Neural cell (in vitro differentiated cells): Measurements from ENCODE around the gene TBX5. TPM values are rescaled to one million over a fixed set of nuclear protein-coding genes. Genes with fewer than 3 reads are reported as not detected.

Experiments
- H2AFZ ChIP-seq: fragments of 200-600, 300-800 bp; sonication (generic), shearing (Covaris generic); 2 replicates; pipeline ENCODE4 v1.6.0; 2014; ENCODE audit warnings: low read depth, mild to moderate bottlenecking, antibody characterized with exemption, low read length, moderate library complexity
- H3F3A ChIP-seq: fragments of 200-600 bp; shearing (Covaris generic); 2 replicates; pipeline ENCODE4 v1.6.1; 2016; ENCODE audit warnings: mild to moderate bottlenecking, moderate library complexity, mixed read lengths, antibody characterized with exemption, low read length; ENCODE audit not compliant: insufficient read depth, poor library complexity, severe bottlenecking
- H3K27ac ChIP-seq: fragments of 200-600, 300-800 bp; sonication (generic), shearing (Covaris generic); 2 replicates; pipeline ENCODE4 v1.5.1; 2014; ENCODE audit warnings: mild to moderate bottlenecking, low read length, moderate library complexity
- H3K27me3 ChIP-seq: fragments of 300-800, 200-600 bp; sonication (generic), shearing (Covaris generic); 2 replicates; pipeline ENCODE4 v1.6.0; 2014; ENCODE audit warnings: mild to moderate bottlenecking, low read depth, low read length, moderate library complexity; ENCODE audit not compliant: insufficient read depth
- H3K36me3 ChIP-seq: fragments of 300-800, 200-600 bp; sonication (generic), shearing (Covaris generic); 2 replicates; pipeline ENCODE4 v1.5.1; 2014; ENCODE audit warnings: mild to moderate bottlenecking, antibody characterized with exemption, low read length, moderate library complexity; ENCODE audit not compliant: insufficient read depth
- H3K4me2 ChIP-seq: fragments of 300-800, 200-600 bp; sonication (generic), shearing (Covaris generic); 2 replicates; pipeline ENCODE4 v1.6.0; 2014; ENCODE audit warnings: mild to moderate bottlenecking, low read length
- H3K4me3 ChIP-seq: fragments of 300-800, 200-600 bp; sonication (generic), shearing (Covaris generic); 2 replicates; pipeline ENCODE4 v1.5.1; 2014; ENCODE audit warnings: mild to moderate bottlenecking, low read length, moderate library complexity
- H3K79me2 ChIP-seq: fragments of 200-600 bp; shearing (Covaris generic); replicated peaks from 2 replicates; pipeline ENCODE4 v1.6.0; 2014; ENCODE audit warnings: mild to moderate bottlenecking, low read length, moderate library complexity; ENCODE audit not compliant: insufficient read depth
- H3K9ac ChIP-seq: fragments of 300-800, 200-600 bp; sonication (generic), shearing (Covaris generic); 2 replicates; pipeline ENCODE4 v1.6.1; 2016; ENCODE audit warnings: mild to moderate bottlenecking, low read length, mixed read lengths
- H3K9me2 ChIP-seq: fragments of 200-600 bp; shearing (Covaris generic); 2 replicates; pipeline ENCODE4 v1.6.1; 2016; ENCODE audit warnings: mild to moderate bottlenecking, low read length, mixed read lengths; ENCODE audit not compliant: insufficient read depth
- H3K9me3 ChIP-seq: fragments of 200-600, 300-800 bp; sonication (generic), shearing (Covaris generic); 2 replicates; pipeline ENCODE4 v1.6.1; 2016; ENCODE audit warnings: mild to moderate bottlenecking, mixed run types, low read length, moderate library complexity, mixed read lengths
- H4K20me1 ChIP-seq: fragments of 200-600 bp; shearing (Covaris generic); 2 replicates; pipeline ENCODE4 v1.6.1; 2016; ENCODE audit warnings: mild to moderate bottlenecking, mixed run types; ENCODE audit not compliant: insufficient read depth
- CTCF ChIP-seq: fragments of 450-650 bp; IDR thresholded peaks from 2 replicates; pipeline ENCODE4 v1.5.1; 2014; ENCODE audit warnings: antibody characterized with exemption, mild to moderate bottlenecking, moderate library complexity; ENCODE audit not compliant: poor library complexity, severe bottlenecking
- EP300 ChIP-seq: fragments of 450-650 bp; conservative IDR thresholded peaks from 2 replicates; pipeline ENCODE4 v1.6.1; 2014; ENCODE audit warnings: antibody characterized with exemption, mild to moderate bottlenecking, moderate library complexity; ENCODE audit not compliant: poor library complexity, severe bottlenecking
- EZH2 ChIP-seq: fragments of 200-600, 300-800 bp; shearing (Covaris generic), sonication (generic); IDR thresholded peaks from 2 replicates; pipeline ENCODE4 v1.6.1; 2014; ENCODE audit warnings: antibody characterized with exemption, low read length, borderline replicate concordance, mild to moderate bottlenecking; ENCODE audit not compliant: insufficient read depth, poor library complexity, severe bottlenecking
- MXI1 ChIP-seq: fragments of 450-650 bp; conservative IDR thresholded peaks from 2 replicates; pipeline ENCODE4 v1.6.1; 2014; ENCODE audit warnings: antibody characterized with exemption, mild to moderate bottlenecking; ENCODE audit not compliant: poor library complexity, severe bottlenecking
- POLR2AphosphoS5 ChIP-seq: IDR thresholded peaks from 2 replicates; pipeline ENCODE4 v1.6.1; 2012
- RAD21 ChIP-seq: fragments of 450-650 bp; conservative IDR thresholded peaks from 2 replicates; pipeline ENCODE4 v1.6.1; 2014; ENCODE audit warnings: antibody characterized with exemption, mild to moderate bottlenecking, moderate library complexity
- REST ChIP-seq: IDR thresholded peaks from 2 replicates; pipeline ENCODE4 v1.6.1; 2012; ENCODE audit warnings: borderline replicate concordance
- SMC3 ChIP-seq: fragments of 450-650 bp; conservative IDR thresholded peaks from 2 replicates; pipeline ENCODE4 v1.6.1; 2014; ENCODE audit warnings: antibody characterized with exemption, mild to moderate bottlenecking, moderate library complexity; ENCODE audit not compliant: poor library complexity
- TAF1 ChIP-seq: IDR thresholded peaks from 2 replicates; pipeline ENCODE4 v1.6.1; 2012; ENCODE audit warnings: low read depth
- polyA plus RNA-seq: library from polyadenylated mRNA; depleted of rRNA; stranded (reverse); fragments of >200 nt; gene quantifications from 2 replicates; pipeline ENCODE4 v1.2.3, GENCODE V29; 2014

Gene TBX5
- polyA plus RNA-seq, 1 donor from 2014 or later: not detected

GRCh38 chr12:114411071-114411837 is 5.3 kb upstream of the TBX5 start:
- no peak overlapping the region for H3K27ac ChIP-seq
- no peak overlapping the region for H3K9ac ChIP-seq
- H2AFZ ChIP-seq: no peak overlapping the region
- no peaks in the 10 kb centered on the region for H3K79me2 ChIP-seq
- TF ChIP-seq MXI1 (no peak), EP300 (no peak), EZH2 (no peak), CTCF (no peak), POLR2AphosphoS5 (no peak)
- H3K36me3 ChIP-seq: no peaks in the 10 kb centered on the region
- no peaks in the 10 kb centered on the region for H3F3A ChIP-seq
- no peak overlapping the region for H3K4me3 ChIP-seq
- no peaks in the 10 kb centered on the region for H3K9me2 ChIP-seq
- no peaks in the 10 kb centered on the region for H4K20me1 ChIP-seq
- peaks cover 100% of the 10 kb centered on the region for H3K27me3 ChIP-seq
- no peak overlapping the region for H3K4me2 ChIP-seq
- H3K9me3 ChIP-seq: peaks cover 4% of the 10 kb centered on the region

- TF ChIP-seq RAD21 (no peak), MXI1 (no peak), EP300 (no peak), CTCF (no peak), EZH2 (no peak), POLR2AphosphoS5 (no peak), REST (no peak), TAF1 (no peak), SMC3 (no peak)
- Histone ChIP-seq H3K9me2 (no peaks in the 10 kb centered on the region), H4K20me1 (no peaks in the 10 kb centered on the region), H3K27me3 (peaks cover 100% of the 10 kb centered on the region), H3K4me3 (no peak overlapping the region), H3F3A (no peaks in the 10 kb centered on the region), H3K27ac (no peak overlapping the region), H2AFZ (no peak overlapping the region), H3K9ac (no peak overlapping the region), H3K9me3 (peaks cover 4% of the 10 kb centered on the region), H3K36me3 (no peaks in the 10 kb centered on the region), H3K4me2 (no peak overlapping the region), H3K79me2 (no peaks in the 10 kb centered on the region)
Observed at GRCh38 chr12:114409852-114410600, 4.1 kb upstream of the TBX5 start.
